GM23248 (cell line): ENCODE measurements around the gene DKC1.

Source experiments
- EZH2 ChIP-seq: fragments of 200-600 bp; sonication (generic); IDR thresholded peaks from 2 replicates; pipeline ENCODE4 v1.6.1; 2018; ENCODE audit warnings: antibody characterized with exemption, mild to moderate bottlenecking; ENCODE audit not compliant: insufficient read depth, poor library complexity, severe bottlenecking
- EZH2phosphoT487 ChIP-seq: fragments of 200-600 bp; sonication (generic); IDR thresholded peaks from 2 replicates; pipeline ENCODE4 v1.6.1; 2018; ENCODE audit warnings: antibody characterized with exemption, moderate library complexity, mild to moderate bottlenecking, low read depth; ENCODE audit not compliant: insufficient read depth

DNA sequence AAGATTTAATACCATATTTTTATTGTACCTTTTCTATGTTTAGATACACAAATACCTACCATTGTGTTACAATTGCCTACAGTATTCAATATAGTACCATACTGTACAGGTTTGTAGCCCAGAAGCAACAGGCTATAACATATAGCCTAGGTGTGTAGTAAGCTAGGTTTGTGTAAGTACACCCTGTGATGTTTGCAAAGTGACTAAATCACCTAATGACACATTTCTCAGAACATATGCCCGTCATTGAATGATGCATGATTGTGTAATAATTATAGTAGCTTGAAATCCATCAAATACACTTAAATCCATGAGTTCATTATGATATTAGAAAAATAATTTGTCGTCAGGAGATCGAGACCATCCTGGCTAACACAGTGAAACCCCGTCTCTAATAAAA, 42.6 kb upstream of the DKC1 start:
- TF ChIP-seq EZH2, result no peak
- TF ChIP-seq EZH2phosphoT487, result no peak
